IPS DF 4.7 (cell line): ENCODE measurements around the gene GPT2.

Experiments used
- DNase-seq: peaks from one replicate; pipeline ENCODE4 v3.0.0-alpha.2; 2013; ENCODE audit warnings: low spot score; ENCODE audit errors: extremely low read depth

GPT2 gene

DNA sequence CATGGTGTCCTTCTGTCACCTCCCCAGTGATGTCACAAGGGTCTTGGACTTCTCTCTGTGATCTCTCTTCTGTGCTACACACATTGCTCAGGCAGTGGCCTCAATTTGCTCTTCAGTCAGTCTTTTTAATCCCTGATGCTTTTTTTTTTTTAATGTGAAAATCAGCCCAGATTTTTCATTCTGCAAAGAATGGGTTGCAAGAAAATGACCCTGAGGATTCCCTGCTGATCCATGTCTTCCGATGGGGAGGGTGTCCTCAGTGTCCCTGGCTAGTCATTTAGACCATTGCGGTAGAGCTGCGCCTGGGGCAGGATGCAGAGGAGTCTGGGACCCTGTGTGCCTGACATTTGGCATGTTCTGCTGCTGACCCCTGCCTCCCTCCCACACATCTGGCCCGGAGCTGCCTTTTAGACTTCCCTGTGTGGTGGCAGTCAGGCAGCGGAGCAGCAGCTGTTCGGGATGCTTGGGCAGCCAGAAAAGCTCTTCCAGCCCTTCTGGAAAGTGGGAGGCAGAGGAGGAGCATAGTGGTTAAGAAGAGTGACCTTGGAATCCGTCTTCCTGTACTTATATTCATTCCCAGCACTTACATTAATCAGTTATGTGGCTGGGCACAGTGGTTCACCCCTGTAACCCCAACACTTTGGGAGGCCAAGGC is 12.3 kb downstream of the GPT2 start:
- no peak for DNase-seq

DNA sequence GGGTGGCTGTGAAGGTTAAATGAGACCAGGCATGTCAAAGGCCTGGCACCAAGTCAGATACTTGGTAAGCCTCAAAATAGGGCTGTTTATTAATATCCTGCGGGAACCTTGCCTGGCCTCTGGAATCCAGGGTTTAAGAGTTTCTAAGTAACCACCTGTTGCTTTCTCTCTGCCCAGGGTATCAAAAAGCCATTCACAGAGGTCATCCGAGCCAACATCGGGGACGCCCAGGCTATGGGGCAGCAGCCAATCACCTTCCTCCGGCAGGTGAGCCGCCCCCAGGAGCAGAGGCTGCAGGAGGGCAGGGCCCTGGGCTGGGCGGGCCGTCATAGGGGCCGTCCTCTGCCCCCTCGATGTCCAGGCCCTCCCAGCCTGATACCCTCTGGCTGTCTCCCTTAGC is 13.3 kb downstream of the GPT2 start:
- DNase-seq = no peak

DNA sequence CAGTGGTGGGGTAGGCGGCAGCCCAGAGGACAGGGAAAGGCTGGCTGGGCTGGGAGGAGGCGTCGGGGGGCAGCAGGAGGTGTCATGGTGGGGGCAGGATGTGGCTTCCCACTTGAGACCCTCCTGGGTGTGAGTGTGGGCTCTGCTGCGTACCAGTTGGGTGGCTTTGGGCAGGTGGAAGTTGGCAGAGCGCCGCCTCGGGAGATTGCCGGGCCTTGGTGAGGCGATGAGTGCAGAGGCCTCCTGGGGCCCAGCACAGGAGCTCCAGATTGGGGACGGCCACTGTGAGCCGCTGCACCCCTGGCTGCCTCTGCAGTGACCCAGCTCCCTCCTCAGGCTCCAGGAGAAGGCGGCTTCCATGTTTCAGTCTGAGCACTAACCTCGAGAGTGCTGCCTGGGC is 13.8 kb downstream of the GPT2 start:
- DNase-seq = no peak

DNA sequence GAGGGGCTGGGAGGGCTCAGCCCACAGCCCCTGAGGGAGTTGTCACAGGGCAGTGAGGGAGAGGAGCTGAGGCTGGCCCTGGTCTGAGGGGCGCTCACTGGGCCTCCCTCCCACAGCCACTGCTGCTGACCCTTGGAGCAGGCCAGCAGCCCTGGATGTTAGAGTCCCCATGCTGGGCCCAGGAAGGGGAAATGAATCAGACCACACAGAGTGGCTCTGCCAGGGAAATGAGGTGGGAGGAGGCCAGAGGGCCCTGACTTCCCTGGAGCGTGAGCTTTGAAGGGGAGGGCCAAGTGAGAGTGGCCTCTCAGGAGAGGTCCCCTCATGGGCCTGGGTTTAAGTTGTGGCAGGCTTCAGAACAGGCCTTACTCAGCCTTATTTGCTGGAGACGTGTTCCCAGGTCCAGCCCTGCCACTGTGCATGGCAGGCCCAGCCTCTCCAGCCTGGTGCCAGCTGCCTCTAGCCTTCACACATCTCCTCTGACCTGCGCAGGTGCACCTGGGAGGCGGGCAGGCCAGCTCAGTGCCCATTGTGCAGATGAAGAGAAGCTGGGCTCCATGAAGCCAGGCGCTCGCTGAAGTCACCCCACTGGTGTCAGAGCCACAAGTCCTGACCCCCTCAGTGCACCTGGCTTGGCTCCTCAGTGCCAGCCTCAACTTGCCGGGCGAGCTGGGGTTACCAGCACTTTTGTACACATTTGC is 15.4 kb downstream of the GPT2 start:
- DNase-seq = no peak

DNA sequence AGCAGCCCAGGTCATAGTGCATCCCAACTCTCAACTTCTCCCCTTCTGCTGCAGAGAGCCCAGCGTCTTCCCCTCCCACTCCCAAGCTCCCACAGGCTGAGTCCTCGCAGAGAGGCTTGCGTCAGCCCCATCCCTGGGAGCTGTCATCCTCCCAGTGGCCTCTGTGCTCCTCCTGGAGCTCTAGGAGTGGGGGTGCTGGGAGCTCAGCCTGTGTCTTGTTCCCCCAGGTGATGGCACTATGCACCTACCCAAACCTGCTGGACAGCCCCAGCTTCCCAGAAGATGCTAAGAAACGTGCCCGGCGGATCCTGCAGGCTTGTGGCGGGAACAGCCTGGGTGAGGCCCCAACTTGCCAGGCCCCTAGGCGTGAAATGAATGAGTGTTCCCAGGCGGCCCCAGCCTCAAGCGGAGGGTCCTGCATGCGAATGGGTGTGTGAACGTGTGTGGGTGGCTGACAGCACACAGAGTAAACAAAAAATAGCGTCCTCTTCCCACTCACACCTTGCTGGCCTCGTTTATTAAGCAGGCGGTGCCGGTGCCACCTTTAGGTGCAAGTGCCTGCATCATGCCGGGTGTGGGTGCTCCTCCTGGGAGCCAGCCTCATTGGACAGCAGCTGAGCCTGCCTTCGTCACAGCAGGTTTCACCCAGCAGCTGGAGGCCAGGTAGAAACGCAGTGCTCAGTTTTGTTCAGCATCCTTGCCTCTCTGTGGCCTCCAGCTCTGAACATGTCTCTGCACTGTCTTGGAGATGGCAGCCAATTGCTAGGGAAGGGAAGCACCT is 16.5 kb downstream of the GPT2 start:
- no peak for DNase-seq

DNA sequence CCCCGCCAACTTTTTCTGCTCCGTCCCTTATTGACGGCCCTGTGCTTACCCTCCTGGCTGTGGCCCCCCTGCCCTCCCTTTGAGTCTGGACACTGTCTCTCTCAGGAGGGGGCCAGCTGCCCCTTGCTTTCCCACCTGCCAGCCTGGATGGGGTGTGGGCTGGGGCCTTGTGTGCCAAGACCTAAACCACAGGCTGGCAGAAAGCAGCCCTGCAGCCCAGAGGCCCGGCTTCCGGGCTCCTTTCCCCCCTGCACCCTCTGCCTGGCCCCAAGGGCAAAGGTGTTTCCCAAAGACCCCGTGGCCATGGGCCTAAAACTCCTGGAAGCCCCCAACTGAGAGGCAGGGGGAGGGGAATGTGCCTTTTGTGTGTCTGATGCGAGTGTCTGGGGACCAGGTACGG is 17.5 kb downstream of the GPT2 start:
- no peak for DNase-seq

DNA sequence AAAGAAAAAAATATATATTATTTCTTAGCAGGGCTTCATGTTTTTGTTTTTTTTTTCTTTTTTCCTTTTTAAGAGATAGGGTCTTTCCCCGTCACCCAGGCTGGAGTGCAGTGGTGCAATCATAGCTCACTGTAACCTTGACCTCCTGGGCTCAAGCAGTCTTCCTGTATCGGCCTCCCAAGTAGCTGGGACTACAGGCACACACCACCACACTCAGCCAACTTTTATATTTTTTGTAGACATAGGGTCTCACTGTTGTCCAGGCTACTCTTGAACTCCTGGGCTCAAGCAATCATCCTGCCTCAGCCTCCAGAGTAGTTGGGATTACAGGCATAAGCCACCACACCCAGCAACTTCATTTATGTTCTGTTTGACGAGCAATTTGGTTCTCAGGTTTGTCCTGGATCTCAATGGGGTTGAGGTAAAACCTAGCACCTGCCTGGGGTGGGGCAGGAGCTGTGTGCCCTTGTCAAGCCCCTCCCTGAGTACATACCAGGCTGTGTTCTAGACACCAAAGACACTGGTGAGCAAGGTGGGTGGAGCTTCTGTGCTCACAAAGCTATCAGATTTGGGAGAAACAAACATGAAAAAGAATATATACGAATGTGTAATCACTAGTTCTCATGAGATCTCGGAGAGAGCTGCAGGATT is 19.2 kb downstream of the GPT2 start:
- no peak for DNase-seq

DNA sequence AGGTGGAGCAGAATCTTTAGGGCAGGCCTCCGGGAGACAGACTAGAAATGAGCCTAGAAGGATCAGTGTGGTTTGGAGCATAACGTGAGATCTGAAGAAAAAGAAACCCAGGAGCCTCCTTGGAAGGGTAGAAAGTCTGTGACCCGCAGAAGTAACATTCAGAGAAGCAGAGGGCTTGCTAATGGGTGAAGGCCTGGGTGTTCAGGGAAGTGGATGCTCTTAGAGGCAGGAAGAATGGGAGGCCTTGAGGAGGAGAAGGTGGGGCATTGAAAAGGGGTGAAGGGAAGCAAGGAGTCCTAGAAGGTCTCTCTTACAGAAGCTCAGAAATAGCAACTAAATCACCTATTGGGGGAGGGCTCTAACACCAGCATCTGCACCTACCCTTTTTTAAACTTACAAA is 20.3 kb downstream of the GPT2 start:
- no peak for DNase-seq

DNA sequence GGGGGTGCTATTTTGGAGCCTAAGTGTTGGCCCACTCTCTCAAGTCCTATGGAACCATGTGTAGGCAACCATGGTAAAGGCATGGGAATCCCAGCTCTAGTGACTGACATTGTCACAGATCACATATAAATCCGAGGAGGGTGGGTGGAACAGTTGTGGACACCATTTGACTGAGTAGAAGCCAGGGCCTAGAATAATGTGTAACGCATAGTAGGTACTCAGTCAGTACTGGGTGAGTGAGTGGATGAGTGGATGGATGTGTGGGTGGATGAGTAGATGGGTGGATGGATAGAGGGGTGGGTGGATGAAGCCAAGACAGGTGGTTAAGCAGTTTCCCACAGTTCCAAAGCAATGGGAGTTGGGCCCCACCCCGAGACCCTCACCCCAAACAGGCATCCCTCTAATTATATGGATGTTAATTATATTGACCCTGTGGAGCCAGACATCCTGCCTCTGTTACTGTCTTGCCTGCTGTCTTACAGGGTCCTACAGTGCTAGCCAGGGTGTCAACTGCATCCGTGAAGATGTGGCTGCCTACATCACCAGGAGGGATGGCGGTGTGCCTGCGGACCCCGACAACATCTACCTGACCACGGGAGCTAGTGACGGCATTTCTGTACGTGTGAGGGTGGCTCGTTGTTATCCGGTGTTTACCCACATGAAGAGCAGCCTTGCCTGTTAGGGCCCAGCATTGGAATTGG is 22.3 kb downstream of the GPT2 start:
- DNase-seq = no peak

DNA sequence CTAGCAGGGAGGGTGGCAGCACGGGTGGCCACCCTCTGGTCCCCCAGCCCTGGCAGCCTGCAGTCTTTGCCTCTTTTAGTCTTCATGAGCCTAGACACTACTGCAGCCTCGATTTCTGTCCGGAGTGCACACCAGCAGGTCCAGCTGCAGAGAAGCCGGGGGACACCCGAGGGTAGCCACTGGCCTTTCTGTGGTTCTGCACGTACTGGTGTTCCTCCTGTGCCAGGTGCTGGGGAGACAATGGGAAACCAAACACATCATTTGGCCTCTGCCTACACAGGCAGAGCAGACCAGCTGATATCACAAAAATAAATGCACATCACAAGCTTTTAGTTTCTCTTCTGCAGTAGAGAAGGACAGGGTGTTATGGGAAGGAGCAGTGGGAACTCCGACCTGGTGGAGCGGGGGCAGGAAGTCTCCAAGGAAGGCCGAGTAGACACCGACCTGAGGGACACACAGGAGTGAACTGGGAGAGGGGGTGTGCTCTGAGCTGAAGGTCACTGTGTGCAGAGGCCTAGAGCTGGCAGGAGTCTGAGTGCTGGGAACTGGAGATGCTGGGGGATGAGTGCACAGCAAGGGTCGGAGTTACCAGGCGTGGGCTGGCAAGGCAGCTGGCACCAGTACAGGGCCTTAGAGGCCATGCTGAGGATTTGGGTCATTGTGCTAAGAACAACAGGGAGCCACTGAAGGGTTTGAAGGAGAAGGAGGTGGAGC is 23.1 kb downstream of the GPT2 start:
- no peak for DNase-seq

DNA sequence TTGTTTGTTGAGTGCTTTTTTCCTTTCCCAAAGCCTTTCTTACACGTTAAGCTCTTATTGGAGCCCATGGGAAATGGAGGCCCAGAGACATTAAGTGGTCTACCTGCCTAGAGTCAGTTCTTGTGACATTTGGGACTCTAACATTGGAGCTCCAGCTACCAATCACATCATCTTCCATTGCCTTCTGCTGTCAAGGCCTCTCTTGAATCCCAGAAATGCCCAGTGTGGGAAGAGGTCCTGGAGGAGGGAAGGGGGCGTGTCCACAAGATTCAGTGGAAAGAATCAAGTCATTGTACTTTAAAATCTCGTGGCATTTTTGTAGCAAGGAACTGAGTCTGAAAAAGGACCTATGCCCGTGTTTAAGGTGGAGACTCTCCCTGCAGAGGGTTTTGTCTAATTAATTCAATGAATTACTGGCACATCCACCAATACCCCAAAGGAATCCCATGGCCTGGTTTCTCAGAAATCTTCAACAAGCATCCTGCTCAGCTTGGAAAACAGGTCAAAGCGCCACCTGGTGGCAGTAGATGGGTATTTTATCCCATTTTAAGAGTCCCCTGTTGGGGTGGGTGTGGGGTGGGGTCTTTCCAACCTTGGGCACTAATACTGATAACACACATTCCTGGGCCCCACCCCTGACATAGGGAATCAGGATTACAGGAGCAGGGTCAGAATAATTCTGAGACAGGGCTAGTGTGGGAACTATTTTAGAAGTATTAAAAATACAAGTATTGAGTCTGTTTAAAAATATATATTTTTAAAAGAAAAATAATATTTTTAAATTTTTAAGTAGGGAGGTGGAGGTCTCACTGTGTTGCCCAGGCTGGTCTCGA is 24.6 kb downstream of the GPT2 start:
- DNase-seq = peak; percentile 72

DNA sequence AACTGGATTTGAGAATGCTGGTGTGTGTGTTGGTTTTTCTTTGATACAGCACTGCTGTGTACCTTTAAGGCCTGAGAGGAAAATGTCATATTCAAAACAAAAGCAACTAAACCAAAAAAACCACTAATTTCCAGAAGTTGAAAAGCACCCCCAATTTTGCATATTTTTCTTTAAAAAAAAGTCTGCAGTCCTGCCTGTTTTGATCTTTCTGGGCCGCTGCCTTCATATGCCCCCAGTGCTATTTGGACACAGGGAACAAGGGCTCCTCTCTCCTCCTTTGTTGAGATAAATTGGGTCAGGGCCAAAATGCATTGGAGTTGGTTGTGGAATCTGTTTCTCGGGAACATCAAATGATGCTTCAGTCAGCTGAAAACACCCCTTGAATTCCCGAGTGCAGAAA is 26.9 kb downstream of the GPT2 start:
- DNase-seq = no peak

DNA sequence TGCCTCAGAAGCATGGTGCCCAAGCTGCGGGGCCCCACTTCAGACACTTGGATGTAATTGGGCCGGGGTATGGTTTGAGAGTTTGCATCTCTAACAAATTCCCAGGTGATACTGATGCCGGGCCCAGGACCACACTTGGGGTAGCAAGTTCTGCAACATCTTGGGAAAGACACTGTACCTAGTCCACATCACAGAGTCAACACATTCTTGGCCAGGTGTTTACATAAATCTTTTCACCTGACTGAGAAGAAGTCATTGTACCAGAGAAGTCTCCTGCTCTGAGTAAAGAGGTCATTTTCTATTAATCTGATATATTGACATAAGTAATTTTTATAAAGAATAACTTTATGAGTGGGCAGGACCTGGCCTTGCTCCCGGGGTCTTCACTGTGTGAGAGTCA is 27.5 kb downstream of the GPT2 start:
- no peak for DNase-seq

DNA sequence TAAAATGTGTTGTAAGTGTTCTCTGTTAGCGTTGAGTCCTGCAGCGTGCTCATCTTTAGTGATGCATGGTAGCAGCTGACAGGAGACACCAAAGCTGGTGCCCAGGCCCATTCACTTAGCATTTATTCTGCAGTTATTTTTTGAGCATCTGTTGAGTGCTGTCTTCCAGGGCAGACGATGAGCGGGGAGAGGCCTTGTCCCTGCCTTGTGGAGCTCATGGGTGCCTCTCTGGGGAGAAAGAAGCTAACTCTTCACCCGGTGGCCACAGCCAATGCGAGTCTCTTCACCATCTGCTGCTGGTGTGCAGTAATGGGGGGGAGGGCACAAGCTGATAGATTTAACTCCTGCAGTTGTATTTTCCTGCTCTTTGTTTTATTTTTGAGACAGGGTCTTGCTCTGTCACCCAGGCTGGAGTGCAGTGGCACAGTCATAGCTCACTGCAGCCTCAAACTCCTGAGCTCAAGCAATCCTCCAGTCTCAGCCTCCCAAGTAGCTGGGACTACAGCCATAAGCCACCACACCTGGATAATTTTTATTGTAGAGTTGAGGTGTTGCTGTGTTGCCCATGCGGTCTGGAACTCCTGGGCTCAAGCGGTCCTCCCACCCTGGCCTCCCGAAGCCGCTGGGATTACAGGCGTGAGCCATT is 30.5 kb downstream of the GPT2 start:
- DNase-seq = no peak

DNA sequence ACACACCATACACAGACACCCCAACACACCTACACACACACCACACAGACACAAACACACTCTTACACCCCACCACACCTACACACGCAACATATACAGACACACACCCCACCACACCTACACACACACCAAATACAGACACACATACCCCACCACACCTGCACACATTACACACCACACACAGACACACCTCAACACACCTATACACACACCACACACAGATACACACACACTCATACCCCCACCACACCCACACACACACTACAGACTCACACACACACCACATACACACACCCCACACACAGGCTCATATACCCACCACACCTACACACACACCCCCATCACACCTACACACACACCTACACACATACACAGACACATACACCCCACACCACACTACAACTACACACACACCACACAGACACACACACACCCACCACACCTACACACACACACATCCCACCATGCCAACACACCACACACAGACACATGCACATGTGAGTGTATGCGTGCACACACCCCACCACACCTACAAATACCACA is 31.4 kb downstream of the GPT2 start:
- no peak for DNase-seq

DNA sequence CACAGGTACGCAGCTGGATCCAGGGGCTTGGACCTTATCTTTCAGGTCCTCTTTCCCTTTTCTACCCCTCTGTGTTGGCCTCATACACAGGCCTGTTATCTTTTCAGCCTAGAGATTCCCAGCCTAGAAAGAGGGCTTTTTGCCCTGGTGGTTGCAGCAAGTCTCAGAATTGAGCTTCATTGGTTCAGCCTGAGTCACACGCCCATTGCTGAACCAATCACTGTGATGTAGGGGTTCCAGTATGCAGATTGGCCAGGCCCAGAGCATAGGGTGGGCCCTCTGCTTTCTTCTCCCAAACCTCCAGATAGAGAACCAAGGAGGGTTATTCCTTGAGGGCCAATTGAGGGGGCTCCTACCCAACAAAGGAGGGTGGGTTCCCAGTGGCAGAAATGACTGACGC is 32.8 kb downstream of the GPT2 start:
- no peak for DNase-seq

DNA sequence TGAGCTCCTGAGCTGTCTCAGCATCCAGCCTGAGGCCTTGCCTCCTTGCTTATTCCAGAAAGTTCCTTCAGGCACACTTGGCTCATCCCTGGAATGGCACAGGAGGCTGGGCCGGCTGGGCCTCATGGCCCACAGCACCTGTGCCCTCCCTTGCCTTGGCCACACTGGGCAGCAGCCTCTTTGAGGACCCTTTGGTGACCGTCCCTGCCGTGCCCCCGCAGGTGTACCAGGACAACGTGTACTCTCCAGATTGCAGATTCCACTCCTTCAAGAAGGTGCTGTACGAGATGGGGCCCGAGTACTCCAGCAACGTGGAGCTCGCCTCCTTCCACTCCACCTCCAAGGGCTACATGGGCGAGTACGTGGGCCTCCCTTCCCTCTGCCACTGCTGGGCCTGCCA is 34.2 kb downstream of the GPT2 start:
- DNase-seq = no peak

DNA sequence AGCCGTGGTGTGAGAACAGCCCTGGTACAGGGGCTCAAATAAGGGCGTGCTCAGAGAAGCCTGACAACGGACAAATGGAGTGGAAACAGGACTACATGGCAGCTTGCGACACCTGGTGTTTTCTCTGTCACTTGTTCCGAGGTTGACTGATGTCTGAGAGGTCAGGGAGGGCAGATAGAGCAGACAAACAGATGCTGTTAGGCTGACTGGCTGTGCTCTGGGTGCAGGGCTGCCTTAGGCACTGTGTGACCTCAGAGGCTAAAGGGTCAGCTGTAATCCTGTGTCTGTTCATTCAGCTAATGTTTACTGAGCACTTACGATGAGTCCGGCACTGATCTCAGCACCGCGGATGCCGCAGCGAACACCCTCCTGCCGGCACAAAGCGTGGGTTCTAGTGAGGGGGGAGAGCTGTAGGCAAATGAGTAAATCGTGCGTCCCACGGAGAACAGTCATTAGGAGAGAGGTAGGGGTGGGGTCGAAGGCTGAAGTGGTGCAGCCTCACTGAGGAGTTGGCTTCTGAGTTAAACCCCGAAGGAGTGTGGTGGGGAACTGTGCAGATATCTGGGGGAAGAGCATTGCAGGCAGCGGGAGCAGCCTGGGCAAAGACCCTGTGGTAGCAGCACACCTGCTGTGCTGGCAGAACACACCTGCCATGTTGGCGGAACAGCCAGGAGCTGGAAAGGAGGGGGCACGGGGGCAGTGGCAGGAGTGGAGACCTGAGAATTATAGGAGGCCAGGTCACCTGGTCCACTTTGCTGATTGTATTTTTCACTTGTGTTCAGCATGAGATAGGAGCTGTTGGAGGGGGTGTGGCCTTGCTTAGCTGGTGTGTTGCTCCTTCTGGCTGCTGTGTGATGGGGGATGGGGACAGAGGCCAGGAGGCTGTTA is 35.0 kb downstream of the GPT2 start:
- DNase-seq = no peak
